HCEC 1CT (cell line): ENCODE results near the gene FBXO3.
"Not testable (repeated sequence)": the region's sequence is repeated elsewhere in the genome, so short reads cannot be mapped to it uniquely, and the experiment has no call there.

Experiments used
- DNase-seq: peaks from one replicate; pipeline ENCODE4 v3.0.0-alpha.2; 2017

Gene FBXO3

GRCh38 chr11:33770236-33770635 lies 4.1 kb downstream of the FBXO3 start:
- DNase-seq: no peak

- no peak for DNase-seq
Observed at GRCh38 chr11:33769542-33769941, 4.8 kb downstream of the FBXO3 start.

GRCh38 chr11:33767624-33768023 lies 6.7 kb downstream of the FBXO3 start:
- DNase-seq: no peak

DNA sequence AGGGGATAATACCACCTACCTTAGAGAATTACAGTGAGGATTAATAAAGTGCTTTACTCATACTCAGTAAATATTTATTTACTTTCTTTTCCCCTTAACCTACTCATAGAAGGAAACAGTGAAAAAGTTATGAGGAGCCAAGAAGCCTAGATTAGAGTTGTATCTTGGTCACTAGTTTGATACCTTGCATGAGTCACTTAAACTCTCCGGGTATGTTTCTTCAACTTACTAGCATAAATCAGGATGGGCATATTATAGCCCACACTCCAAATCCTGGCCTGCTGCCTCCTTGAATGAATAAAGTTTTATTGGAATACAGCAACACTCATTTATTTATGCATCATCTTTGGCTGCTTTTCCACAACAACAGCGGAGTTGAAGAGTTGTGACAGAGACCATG lies 8.2 kb downstream of the FBXO3 start:
- no peak for DNase-seq

GRCh38 chr11:33761471-33761870 lies 12.8 kb downstream of the FBXO3 start:
- no peak for DNase-seq

DNA sequence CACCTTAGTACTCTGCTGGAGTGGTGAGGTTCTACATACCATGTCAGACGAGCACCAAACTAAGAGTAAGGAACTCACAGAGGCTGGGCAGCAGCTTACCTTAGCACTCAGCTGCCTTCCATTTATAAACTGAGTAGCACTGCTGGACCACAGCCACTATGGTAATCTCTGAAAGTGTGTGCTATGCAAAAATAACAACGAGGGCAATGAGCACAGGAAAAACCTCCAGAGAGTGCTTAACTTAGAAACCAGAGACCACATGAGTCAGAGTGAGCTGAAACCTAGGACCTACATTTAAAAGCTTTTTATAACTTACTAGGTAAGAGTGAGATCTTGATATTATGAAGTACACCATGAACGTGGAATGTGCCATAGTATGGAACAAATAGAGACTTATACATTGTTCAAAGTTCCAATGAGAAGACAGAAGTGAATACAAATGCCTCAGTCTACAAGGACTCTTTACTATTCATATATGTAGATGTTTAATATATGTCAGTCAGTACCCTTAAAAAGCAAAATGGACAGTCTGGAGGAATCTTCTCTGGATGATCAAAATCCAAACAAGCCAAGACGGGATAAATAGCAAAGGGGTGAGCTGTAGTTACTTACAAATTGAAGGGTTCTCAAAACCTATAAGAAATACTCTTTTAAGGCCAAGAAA lies 20.9 kb downstream of the FBXO3 start:
- DNase-seq: peak; percentile 31

- DNase-seq: no peak
Observed at GRCh38 chr11:33751878-33752277, 22.4 kb downstream of the FBXO3 start.

DNA sequence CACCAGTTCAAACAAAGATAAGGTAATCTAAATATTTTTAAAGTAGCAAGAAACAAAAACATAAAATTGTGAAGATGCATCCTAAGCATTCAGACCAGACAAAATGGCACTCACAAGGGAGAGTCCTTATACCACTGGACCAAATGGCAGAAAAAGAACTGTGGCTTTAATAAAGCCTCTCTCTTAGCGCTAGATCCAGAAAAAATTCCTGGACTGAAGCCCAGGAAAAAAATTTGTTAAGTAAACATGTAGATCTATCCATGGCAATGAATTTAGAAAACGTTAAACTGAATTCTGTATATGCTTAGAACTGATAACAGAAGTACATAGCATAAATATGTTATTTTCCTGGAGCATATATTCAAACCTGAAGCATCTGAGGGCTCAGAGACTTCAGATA lies 26.3 kb downstream of the FBXO3 start:
- peak; percentile 10 for DNase-seq

GRCh38 chr11:33743291-33743690 lies 31.0 kb downstream of the FBXO3 start:
- no peak for DNase-seq

- DNase-seq: peak; percentile 44
Observed at GRCh38 chr11:33742249-33742851, 32.0 kb downstream of the FBXO3 start.

DNA sequence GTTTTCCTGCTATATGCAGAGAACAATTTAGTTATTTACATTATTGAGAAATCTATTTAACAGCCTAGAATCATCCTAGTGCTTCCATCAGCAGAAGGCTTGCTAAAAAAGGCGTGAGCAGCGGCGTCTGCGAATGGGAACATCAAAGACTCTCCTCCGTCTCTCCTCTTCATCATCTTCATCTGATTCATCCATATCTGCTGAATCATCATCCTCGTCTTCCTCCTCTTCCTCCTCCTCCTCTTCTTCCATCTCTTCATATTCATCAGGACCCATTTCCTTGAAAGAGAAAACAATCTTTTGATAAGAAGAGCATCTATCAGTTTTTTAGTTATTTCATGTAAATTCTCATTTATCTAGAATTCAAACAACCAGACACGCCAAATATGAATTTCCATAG lies 32.5 kb downstream of the FBXO3 start:
- no peak for DNase-seq

GRCh38 chr11:33737362-33737821 lies 36.9 kb downstream of the FBXO3 start:
- DNase-seq: peak; percentile 17

DNA sequence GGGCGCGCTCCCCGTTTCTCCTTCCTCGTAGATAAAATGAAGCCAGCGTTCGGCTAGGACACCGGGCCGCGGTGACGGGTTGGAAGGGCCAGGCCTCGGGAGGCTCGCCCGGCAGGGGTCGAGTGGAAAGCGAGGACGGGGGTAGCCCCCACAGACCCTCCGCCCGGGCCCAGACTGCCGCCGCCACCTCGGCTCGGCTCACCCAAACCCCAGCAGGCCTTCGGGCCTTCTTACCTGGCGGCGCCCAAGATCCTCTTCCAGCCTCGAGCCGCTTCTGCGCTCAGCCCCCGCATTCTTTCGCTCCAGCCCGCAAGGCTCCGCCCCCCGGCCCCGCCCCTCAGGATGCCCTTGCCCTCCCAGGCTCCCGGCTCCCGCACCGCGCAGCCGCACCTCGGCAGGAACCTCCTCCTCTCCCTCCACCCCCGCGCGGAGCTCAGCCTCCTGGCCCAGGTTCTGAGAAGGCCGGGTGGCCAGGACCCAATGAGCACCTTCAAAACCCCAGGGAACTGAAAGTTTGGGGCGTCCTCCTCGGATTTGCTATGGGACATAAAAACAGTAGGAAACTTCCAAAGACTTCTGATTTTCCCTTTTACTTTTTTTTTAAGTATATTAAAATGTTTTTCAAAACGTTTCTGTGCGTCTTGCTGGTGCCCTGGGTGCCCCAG lies 38.0 kb downstream of the FBXO3 start, which contains the start of gene CD59:
CD59 (minus strand) TSS at position 276 of the 665 bp plus-strand sequence. CDS start 13,978 bp downstream, outside the sequence.
- peak; percentile 90 for DNase-seq

DNA sequence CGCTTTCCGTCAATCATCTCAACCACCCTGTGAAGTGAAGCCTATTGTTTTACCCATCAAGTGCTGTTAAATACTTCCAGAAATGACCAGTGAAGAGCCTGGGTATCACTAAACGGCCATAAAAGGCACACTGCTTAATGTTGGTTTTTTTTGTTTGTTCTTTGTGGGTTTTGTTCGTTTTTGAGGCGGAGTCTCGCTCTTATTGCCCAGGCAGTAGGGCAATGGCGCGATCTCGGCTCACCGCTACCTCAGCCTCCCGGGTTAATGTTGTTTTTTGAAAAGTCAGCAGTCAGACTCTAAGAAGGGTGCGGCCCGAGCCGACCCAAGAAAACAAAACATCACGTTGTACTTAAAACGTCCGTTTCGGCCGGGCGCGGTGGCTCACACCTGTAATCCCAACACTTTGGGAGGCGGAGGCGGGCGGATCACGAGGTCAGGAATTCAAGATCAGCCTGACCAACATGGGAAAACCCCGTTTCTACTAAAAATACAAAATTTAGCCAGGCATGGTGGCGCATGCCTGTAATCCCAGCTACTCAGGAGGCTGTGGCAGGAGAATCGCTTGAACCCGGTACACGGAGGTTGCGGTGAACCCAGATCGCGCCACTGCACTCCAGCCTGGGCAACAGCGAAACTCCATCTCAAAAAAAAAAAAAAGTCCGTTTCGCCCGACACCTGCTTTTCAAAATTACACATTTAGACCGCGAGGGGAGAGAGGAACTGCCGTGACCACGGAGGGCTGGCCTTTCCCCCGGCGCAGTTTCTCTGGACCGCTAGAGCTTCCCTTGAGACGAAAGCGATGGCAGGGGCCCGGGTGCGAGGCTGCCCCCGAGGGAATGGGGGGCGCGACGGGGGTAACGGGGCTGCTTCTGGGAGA lies 38.8 kb downstream of the FBXO3 start:
- peak; percentile 48 for DNase-seq

- DNase-seq: peak; percentile 29
Observed at GRCh38 chr11:33734441-33735270, 39.7 kb downstream of the FBXO3 start.

DNA sequence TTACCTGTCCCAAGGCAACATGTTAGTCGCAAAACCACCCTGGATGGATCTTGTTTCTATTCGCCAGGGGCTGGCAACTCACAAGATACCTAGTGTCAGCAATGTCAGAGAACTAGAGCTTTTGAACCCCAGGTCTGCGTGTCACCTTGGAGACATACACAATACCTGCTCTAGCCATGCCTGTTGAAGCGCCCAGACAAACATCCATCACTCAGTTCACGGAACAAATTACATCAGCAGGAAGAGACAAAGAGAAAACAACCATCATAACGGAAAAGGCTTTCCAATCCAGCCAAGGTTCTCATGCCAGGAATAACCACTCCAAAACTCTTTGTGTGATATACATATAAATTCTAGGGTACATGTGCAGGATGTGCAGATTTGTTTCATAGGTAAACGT lies 40.3 kb downstream of the FBXO3 start:
- DNase-seq: no peak

DNA sequence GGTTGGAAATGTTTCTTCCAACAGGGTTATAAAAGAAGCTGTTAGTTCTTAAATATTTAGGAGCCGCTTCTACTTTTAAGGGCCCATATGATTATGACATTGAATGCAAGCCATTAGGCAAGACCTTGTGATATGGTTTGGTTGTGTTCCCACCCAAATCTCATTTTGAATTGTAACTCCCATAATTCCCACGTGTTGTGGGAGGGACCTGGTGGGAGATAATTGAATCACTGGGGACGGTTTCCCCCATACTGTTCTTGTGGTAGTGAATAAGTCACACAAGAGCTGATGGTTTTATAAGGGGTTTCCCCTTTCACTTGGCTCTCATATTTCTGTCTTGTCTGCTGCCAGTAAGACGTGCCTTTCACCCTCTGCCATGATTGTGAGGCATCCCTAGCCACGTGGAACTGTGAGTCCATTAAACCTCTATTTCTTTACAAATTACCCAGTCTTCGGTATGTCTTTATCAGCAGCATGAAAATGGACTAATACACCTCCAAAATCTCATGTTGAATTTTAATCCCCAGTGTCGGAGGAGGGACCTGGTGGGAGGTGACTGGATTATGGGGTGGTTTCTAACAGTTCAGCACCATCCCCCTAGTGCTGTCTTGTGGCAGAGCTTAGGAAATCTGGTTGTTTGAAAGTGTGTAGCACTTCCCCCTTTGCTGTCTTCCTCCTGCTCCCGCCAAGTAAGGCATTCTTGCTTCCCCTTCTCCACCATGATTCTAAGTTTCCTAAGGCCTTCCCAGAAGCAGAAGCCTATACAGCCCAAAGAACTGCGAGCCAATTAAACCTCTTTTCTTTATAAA lies 42.4 kb downstream of the FBXO3 start:
- DNase-seq: no peak

DNA sequence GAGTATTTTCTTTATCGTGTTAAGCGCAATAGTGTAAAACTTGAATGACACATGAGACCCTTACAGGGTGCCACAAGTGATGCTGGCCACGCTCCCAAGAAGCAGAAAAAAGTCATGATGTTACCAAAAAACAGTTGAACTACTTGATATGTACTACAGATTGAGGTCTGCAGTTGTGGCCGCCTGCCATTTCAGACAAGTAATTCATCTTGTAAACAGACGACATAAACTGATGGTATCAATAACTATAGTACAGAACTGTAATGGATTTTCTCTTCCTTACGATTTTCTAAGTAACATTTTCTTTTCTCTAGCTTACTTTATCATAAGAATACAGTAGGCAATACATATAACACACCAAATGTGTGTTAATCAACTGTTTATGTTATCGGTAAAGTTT lies 43.6 kb downstream of the FBXO3 start:
- DNase-seq: no peak

DNA sequence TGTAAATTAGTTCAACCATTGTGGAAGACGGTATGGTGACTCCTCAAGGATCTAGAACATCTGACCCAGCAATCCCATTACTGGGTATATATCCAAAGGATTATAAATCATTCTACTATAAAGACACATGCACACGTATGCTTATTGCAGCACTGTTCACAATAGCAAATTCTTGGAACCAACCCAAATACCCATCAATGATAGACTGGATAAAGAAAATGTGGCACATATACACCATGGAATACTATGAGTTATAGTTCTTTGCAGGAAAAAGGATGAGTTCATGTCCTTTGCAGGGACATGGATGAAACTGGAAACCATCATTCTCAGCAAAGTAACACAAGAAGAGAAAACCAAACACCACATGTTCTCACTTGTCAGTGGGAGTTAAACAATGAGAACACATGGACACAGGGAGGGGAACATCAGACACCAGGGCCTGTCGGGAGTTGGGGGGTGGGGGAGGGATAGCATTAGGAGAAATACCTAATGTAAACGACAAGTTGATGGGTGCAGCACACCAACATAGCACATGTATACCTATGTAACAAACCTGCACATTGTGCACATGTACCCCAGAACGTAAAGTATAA lies 45.2 kb downstream of the FBXO3 start:
- not testable (repeated sequence) for DNase-seq

GRCh38 chr11:33727539-33727938 lies 46.8 kb downstream of the FBXO3 start:
- not testable (repeated sequence) for DNase-seq

DNA sequence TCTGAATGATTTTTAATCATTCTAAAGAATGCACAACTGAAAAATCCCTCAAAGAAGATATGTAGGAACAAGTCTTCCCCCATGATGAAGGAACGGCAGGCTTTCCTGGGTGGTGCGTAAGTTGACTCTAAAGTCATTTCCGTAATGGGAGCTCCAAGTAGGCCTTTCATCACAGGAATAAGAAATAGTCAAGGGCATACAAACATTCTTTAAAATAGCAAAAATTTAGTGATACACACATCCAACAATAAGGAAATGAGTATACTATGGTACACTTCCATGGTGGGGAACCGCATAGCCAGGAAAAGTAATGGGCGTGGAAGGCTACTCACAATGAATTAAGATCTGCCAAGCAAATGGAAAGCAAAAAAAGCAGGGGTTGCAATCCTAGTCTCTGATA lies 48.8 kb downstream of the FBXO3 start:
- no peak for DNase-seq
